ENCODE results near the gene CCDC138. TPM values are rescaled to one million over a fixed set of nuclear protein-coding genes. Genes with fewer than 3 reads are reported as not detected.
A peak's percentile ranks its signal among the peaks of the same experiment; 100 is the strongest.

Gene CCDC138
- total RNA-seq, 2 experiments from 2014 or later: 21.5 to 28.1 TPM

DNA sequence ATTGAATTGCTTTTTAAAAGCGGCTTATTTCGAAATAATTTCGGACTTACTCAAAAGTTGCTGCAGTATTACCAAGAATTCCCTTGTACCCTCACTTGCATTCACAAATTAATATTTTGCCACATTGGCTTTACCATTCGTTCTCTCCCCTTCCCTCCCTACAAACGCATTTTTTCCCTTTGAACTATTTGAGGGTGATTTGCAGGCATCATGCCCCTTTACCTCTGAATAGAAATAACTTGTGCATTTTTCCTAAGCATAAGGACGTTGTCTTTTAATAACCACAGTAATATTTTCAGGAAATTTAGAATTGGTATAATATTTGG, 608 bp downstream of the CCDC138 start:
- Histone ChIP-seq H3K4me3 (ENCODE audit: low read depth, low read length, poor library complexity, severe bottlenecking) (peak overlapping the region; percentile 86), H3K4me2 (ENCODE audit: low read length) (peak overlapping the region; percentile 92), H2AFZ (ENCODE audit: low read length) (peak overlapping the region; percentile 77), H3K27ac (ENCODE audit: low read depth, low read length, poor library complexity, severe bottlenecking) (peak overlapping the region; percentile 67), H3K9me3 (ENCODE audit: low read length) (no peaks in the 10 kb centered on the region), H3K79me2 (ENCODE audit: insufficient read depth, low read depth, low read length) (peaks cover 32% of the 10 kb centered on the region), H3K36me3 (ENCODE audit: insufficient read depth, low read length) (peaks cover 63% of the 10 kb centered on the region), H4K20me1 (ENCODE audit: insufficient read depth, low read length) (peaks cover 4% of the 10 kb centered on the region), H3K9me2 (ENCODE audit: insufficient read depth, low read length) (no peaks in the 10 kb centered on the region), H3K4me1 (ENCODE audit: insufficient read depth, low read length, poor library complexity, severe bottlenecking) (peaks cover 8% of the 10 kb centered on the region)
- ChIA-PET POLR2A (no interaction called here), CTCF (ENCODE audit: unreplicated experiment) (no interaction called here)
- TSS peak; percentile 49 for BruUV-seq (replicated peaks)
- TF ChIP-seq CTCF (conservative IDR thresholded peaks at IDR 0.05; ENCODE audit: low read length) (no peak), EZH2phosphoT487 (IDR thresholded peaks at IDR 0.05; ENCODE audit: borderline replicate concordance, low read depth, low read length) (no peak)
- intact Hi-C loops (cut with micrococcal nuclease; ENCODE audit: unreplicated experiment): loop anchor here (5.0 kb wide), 1 partner anchor 165 kb away; no protein-coding TSS in a partner anchor
- no peak for DNase-seq (ENCODE audit: low spot score)

DNA sequence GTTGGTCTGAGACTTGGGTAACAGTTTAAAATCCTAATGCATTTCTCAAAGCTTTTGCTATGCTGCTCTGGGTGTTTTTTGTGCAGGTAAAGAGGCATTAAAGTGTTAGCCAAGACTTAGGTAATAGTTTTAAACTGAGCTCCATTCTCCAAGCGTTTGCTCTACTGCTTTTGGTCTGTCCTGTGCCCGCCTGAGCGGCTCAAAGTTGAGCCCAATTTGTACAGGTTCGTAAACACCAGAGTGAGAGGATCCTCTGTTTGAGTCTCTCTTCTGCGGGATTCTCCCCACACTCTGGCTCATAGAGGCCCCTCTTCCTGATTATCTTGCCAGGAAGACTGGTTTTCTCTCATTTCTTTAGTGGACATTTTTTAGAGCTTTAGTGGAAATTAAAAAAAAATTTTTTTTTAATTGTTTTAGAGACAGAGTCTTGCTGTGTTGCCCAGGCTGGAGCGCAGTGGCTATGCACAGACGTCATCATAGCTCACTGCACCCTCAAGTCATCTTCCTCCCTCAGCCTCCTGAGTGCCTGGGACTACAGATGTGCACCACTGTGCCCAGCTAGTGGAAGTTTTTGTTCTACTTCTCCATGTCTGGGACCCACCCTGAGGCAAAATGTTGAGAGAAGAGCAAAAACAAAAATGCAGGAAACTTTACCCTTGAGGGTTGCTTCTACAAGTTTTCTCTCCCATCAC, 16.6 kb downstream of the CCDC138 start:
- TF ChIP-seq EZH2phosphoT487 (IDR thresholded peaks at IDR 0.05; ENCODE audit: borderline replicate concordance, low read depth, low read length): no peak
- TF ChIP-seq CTCF (conservative IDR thresholded peaks at IDR 0.05; ENCODE audit: low read length): no peak
- no peak overlapping the region for H3K4me3 ChIP-seq (ENCODE audit: low read depth, low read length, poor library complexity, severe bottlenecking)
- H3K27ac ChIP-seq (ENCODE audit: low read depth, low read length, poor library complexity, severe bottlenecking): no peak overlapping the region
- ChIA-PET POLR2A (interaction anchor here (0.9 to 1.1 kb wide), 5 partner anchors 10 to 167 kb away, joined by 3 to 4 read pairs (median 3); no protein-coding TSS in a partner anchor), CTCF (ENCODE audit: unreplicated experiment) (no interaction called here)
- no TSS peak for BruUV-seq (replicated peaks)
- H3K79me2 ChIP-seq (ENCODE audit: insufficient read depth, low read depth, low read length): peaks cover 9% of the 10 kb centered on the region; the same call in 1 of the 2 replicates
- H4K20me1 ChIP-seq (ENCODE audit: insufficient read depth, low read length): no peaks in the 10 kb centered on the region
- no peak for DNase-seq (ENCODE audit: low spot score)
- H3K4me1 ChIP-seq (ENCODE audit: insufficient read depth, low read length, poor library complexity, severe bottlenecking): no peaks in the 10 kb centered on the region
- no peak overlapping the region for H3K4me2 ChIP-seq (ENCODE audit: low read length)
- intact Hi-C loops (cut with micrococcal nuclease; ENCODE audit: unreplicated experiment): no loop called here
- H3K36me3 ChIP-seq (ENCODE audit: insufficient read depth, low read length): peaks cover 76% of the 10 kb centered on the region
- H2AFZ ChIP-seq (ENCODE audit: low read length): no peak overlapping the region
- peaks cover 2% of the 10 kb centered on the region; the same call in 1 of the 2 replicates for H3K9me3 ChIP-seq (ENCODE audit: low read length)
- H3K9me2 ChIP-seq (ENCODE audit: insufficient read depth, low read length): no peaks in the 10 kb centered on the region

DNA sequence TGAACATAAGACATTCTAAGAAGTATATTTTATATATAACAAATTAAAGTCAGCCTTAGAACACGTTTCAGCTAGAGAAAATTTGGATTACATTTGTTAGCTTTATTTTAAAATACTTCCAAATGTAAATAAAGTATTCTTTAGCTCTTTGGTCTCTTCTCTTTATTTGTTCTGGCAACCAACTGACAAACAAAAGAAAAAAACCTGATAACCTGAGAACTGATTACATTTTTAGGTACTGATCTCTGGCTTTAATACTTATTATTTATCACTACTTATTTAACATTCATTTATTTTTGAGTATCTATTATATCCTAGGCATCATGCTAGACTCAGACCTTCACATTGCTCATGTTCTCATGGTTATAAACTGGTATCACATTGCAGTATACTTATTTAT, 18.5 kb downstream of the CCDC138 start:
- DNase-seq (ENCODE audit: low spot score): no peak
- no peaks in the 10 kb centered on the region for H4K20me1 ChIP-seq (ENCODE audit: insufficient read depth, low read length)
- H3K4me3 ChIP-seq (ENCODE audit: low read depth, low read length, poor library complexity, severe bottlenecking): no peak overlapping the region
- no peak overlapping the region for H3K27ac ChIP-seq (ENCODE audit: low read depth, low read length, poor library complexity, severe bottlenecking)
- POLR2A ChIA-PET: no interaction called here
- TF ChIP-seq CTCF (conservative IDR thresholded peaks at IDR 0.05; ENCODE audit: low read length): no peak
- TF ChIP-seq EZH2phosphoT487 (IDR thresholded peaks at IDR 0.05; ENCODE audit: borderline replicate concordance, low read depth, low read length): no peak
- H2AFZ ChIP-seq (ENCODE audit: low read length): no peak overlapping the region
- CTCF ChIA-PET (ENCODE audit: unreplicated experiment): no interaction called here
- H3K4me2 ChIP-seq (ENCODE audit: low read length): no peak overlapping the region
- intact Hi-C loops (cut with micrococcal nuclease; ENCODE audit: unreplicated experiment): no loop called here
- BruUV-seq (replicated peaks): no TSS peak
- no peaks in the 10 kb centered on the region for H3K4me1 ChIP-seq (ENCODE audit: insufficient read depth, low read length, poor library complexity, severe bottlenecking)
- peaks cover 25% of the 10 kb centered on the region; the same call in 1 of the 2 replicates for H3K79me2 ChIP-seq (ENCODE audit: insufficient read depth, low read depth, low read length)
- H3K9me2 ChIP-seq (ENCODE audit: insufficient read depth, low read length): no peaks in the 10 kb centered on the region
- H3K9me3 ChIP-seq (ENCODE audit: low read length): peaks cover 20% of the 10 kb centered on the region
- peaks cover 76% of the 10 kb centered on the region for H3K36me3 ChIP-seq (ENCODE audit: insufficient read depth, low read length)
